Activated CD8-positive, alpha-beta T cell treated with anti-CD3 and anti-CD28 coated beads for 36 hours (primary cell): ENCODE measurements around the gene TAS2R38. TPM values are rescaled to one million over a fixed set of nuclear protein-coding genes. Genes with fewer than 3 reads are reported as not detected.
A peak's percentile ranks its signal among the peaks of the same experiment; 100 is the strongest.

ENCODE experiments used
- ATAC-seq: fragments of 200-7000 bp; cut with Tn5 transposase; one replicate; pipeline ENCODE4 v1.10.0; 2021; ENCODE audit warnings: mild to moderate bottlenecking, moderate library complexity
- CTCF ChIA-PET: fragments of 350-600 bp; sonication (Branson Sonifier 250); formaldehyde crosslinking; loops from one replicate; lab custom pipeline; 2021; ENCODE audit warnings: antibody characterized with exemption; lab: Charles Lee
- POLR2A ChIA-PET: fragments of 350-600 bp; sonication (Branson Sonifier 250); formaldehyde crosslinking; loops from one replicate; lab custom pipeline; 2021; ENCODE audit warnings: antibody characterized with exemption; lab: Charles Lee
- DNase-seq: peaks from one replicate; pipeline ENCODE4 v3.0.0-alpha.2; 2020
- H3K27ac Mint-ChIP-seq: one replicate; pipeline ENCODE4 v1.8.0; 2021; ENCODE audit warnings: mild to moderate bottlenecking, mixed read lengths
- H3K27me3 Mint-ChIP-seq: one replicate; pipeline ENCODE4 v1.8.0; 2021; ENCODE audit warnings: mixed read lengths
- H3K36me3 Mint-ChIP-seq: one replicate; pipeline ENCODE4 v1.8.0; 2021; ENCODE audit warnings: low read depth, mixed read lengths
- H3K4me1 Mint-ChIP-seq: one replicate; pipeline ENCODE4 v1.8.0; 2021; ENCODE audit warnings: low read depth, mixed read lengths
- H3K4me3 Mint-ChIP-seq: one replicate; pipeline ENCODE4 v1.8.0; 2021; ENCODE audit warnings: mild to moderate bottlenecking, moderate library complexity, mixed read lengths
- H3K9me3 Mint-ChIP-seq: one replicate; pipeline ENCODE4 v1.8.0; 2021; ENCODE audit warnings: mixed read lengths
- CTCF ChIP-seq: fragments of 200-600 bp; IDR thresholded peaks from one replicate; pipeline ENCODE4 v1.8.0; 2022; ENCODE audit warnings: antibody characterized with exemption, mild to moderate bottlenecking
- intact Hi-C: fragments of 100-400 bp; cut with micrococcal nuclease; formaldehyde crosslinking; loops from one replicate; pipeline ENCODE4 v1.10.0; 2022
- total RNA-seq, 2 experiments: library from RNA; stranded (reverse); gene quantifications; one replicate each; pipeline ENCODE4 v1.2.3, GENCODE V29; 2021

The TAS2R38 gene
- total RNA-seq = not detected

DNA sequence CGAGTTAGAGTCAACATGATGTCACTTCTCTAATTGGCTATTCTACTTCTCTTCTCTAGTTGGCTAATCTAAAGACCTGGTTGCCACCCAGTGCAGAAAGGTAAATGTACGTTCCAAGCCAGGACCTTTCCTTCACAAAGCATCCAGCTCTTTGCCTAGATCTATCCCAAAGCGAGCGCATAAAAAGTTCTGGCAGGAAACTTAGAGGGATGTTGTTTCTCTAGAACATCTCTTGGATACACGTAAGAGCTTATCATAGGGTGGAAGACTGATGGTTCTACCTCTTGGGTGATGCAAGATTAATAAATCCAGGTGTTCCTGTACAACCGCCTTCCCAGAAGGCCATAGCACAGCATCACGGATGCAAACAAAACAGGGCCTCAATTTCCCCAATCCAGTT lies at the start of gene TAS2R38:
Gene TAS2R38, minus strand, starts transcription at position 101 of the 400 bp plus-strand sequence. Its CDS starts 84 bp downstream, at position 17.
- TF ChIP-seq CTCF = no peak
- H3K4me3 Mint-ChIP-seq = no peak within 1 kb of the TSS
- H3K27me3 Mint-ChIP-seq = no peaks in the 10 kb centered on the region
- H3K9me3 Mint-ChIP-seq = no peaks in the 10 kb centered on the region
- peaks cover 7% of the 10 kb centered on the region for H3K4me1 Mint-ChIP-seq
- POLR2A ChIA-PET = no interaction called here
- no peak for ATAC-seq
- intact Hi-C loops = no loop called here
- CTCF ChIA-PET = interaction anchor here (1.4 kb wide), 1 partner anchor 330 kb away, joined by 4 read pairs; no protein-coding TSS in a partner anchor
- no peaks in the 10 kb centered on the region for H3K36me3 Mint-ChIP-seq
- H3K27ac Mint-ChIP-seq = no peak within 1 kb of the TSS
- no peak for DNase-seq

GRCh38 chr7:142018154-142018553 lies 44.6 kb upstream of the TAS2R38 start:
- Mint-ChIP-seq H3K4me3 (no peak overlapping the region), H3K4me1 (no peaks in the 10 kb centered on the region), H3K27ac (no peak overlapping the region), H3K9me3 (no peaks in the 10 kb centered on the region), H3K27me3 (no peaks in the 10 kb centered on the region), H3K36me3 (no peaks in the 10 kb centered on the region)
- no peak for DNase-seq
- intact Hi-C loops = no loop called here
- ChIA-PET CTCF (no interaction called here), POLR2A (no interaction called here)
- no peak for ATAC-seq
- TF ChIP-seq CTCF = no peak

GRCh38 chr7:142017451-142017850 lies 43.9 kb upstream of the TAS2R38 start:
- ATAC-seq = no peak
- no peaks in the 10 kb centered on the region for H3K9me3 Mint-ChIP-seq
- no peak overlapping the region for H3K27ac Mint-ChIP-seq
- DNase-seq = no peak
- H3K4me1 Mint-ChIP-seq = no peaks in the 10 kb centered on the region
- ChIA-PET CTCF (no interaction called here), POLR2A (no interaction called here)
- no peaks in the 10 kb centered on the region for H3K36me3 Mint-ChIP-seq
- H3K4me3 Mint-ChIP-seq = no peak overlapping the region
- intact Hi-C loops = no loop called here
- H3K27me3 Mint-ChIP-seq = no peaks in the 10 kb centered on the region
- no peak for TF ChIP-seq CTCF

DNA sequence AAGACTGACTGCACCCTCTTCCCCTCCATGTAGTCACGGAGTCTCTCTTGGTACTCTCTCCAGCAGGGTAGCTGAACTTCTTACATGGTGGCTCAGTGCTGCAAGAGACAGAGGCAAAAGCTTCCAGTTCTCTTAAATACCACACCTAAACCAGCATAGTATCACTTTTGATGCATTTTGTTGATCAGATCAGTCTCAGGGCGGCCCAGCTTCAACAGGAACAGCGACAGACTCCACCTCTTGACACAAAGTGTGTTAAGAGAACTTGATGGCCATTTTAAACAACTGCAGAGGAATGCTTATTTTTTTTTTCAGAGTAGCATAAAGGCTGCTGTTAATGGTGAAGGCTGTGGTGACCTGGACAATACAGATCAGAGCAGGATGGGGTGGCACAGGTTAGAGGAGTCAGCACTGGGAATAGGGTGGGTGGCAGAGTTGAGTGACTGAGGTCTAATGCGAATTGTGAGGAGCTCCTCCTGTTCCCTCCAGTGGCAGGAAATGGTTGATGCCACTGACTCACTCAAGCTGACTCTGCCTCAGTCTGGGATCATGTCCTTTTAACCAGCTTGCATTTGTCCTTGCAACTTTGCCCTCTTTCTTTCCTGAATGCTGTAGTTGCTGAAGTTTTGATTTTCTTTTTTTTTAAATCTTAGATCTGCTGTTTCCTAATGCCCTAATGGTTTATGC lies 39.4 kb upstream of the TAS2R38 start:
- TF ChIP-seq CTCF = no peak
- H3K4me3 Mint-ChIP-seq = no peak overlapping the region
- H3K27ac Mint-ChIP-seq = no peak overlapping the region
- peak; percentile 1 for DNase-seq
- intact Hi-C loops = no loop called here
- no peaks in the 10 kb centered on the region for H3K4me1 Mint-ChIP-seq
- H3K9me3 Mint-ChIP-seq = no peaks in the 10 kb centered on the region
- no peak for ATAC-seq
- H3K27me3 Mint-ChIP-seq = no peaks in the 10 kb centered on the region
- H3K36me3 Mint-ChIP-seq = no peaks in the 10 kb centered on the region
- POLR2A ChIA-PET = no interaction called here
- CTCF ChIA-PET = interaction anchor here (2.0 kb wide), 1 partner anchor 37 kb away, joined by 8 read pairs; no protein-coding TSS in a partner anchor

DNA sequence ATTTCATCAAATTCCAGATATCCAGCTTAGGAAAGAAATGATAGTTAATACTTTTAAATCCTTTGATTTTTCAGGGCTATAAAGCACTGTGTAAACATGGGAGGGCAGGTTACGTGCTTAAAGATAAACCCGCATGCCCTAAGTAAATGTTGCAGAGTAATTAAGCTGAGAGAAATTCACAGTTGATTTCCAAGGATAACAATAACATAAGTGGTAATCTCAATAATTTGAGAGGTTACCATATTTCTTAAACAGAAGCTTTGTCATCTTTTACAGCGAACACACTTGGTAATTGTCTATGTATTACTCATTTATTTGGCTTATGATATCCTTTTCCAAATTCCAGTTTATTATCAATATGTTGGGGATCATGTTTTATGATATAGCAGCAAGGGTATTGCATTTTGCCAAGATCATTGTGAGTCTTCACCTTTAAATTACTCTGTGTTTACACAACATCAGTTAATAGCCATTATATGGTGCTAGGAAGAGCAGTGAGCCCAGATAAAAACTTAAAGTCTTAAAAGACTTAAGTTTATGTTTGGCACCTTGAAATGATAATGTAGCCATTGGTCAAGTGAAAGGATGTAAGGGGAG lies 37.5 kb upstream of the TAS2R38 start:
- ChIA-PET POLR2A (no interaction called here), CTCF (interaction anchor here (0.6 kb wide), 1 partner anchor 16 kb away, joined by 3 read pairs; no protein-coding TSS in a partner anchor)
- H3K27ac Mint-ChIP-seq = no peak overlapping the region
- no peak for ATAC-seq
- H3K36me3 Mint-ChIP-seq = no peaks in the 10 kb centered on the region
- intact Hi-C loops = no loop called here
- no peak overlapping the region for H3K4me3 Mint-ChIP-seq
- no peaks in the 10 kb centered on the region for H3K4me1 Mint-ChIP-seq
- no peaks in the 10 kb centered on the region for H3K9me3 Mint-ChIP-seq
- H3K27me3 Mint-ChIP-seq = no peaks in the 10 kb centered on the region
- TF ChIP-seq CTCF = no peak
- no peak for DNase-seq
